COR-L47 (cell line): ENCODE results near the gene MYBPC2.
"Not testable (repeated sequence)": the region's sequence is repeated elsewhere in the genome, so short reads cannot be mapped to it uniquely, and the experiment has no call there.

Experiments used
- DNase-seq: peaks from one replicate; lab custom pipeline; 2025; lab: John Stamatoyannopoulos, UW

Gene MYBPC2

DNA sequence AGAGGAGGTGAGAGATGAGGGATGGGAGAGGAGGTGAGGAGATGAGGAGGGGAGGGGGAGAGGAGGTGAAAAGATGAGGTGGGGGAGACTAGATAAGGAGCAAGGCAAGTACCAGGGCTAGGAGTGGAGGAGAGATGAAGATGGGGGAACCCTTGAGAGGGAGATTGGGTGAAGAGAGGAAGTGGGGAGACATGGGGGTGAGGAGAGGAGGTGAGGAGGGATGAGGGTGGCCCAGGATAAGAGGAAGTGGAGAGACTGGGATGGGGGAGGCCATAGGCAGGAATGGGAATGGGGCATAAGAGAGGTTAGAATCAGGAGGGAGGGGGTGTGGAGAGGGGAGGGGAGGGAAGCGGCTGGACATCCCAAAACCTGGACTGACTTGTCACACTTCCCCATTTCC lies 26.9 kb downstream of the MYBPC2 start:
- DNase-seq = no peak

DNA sequence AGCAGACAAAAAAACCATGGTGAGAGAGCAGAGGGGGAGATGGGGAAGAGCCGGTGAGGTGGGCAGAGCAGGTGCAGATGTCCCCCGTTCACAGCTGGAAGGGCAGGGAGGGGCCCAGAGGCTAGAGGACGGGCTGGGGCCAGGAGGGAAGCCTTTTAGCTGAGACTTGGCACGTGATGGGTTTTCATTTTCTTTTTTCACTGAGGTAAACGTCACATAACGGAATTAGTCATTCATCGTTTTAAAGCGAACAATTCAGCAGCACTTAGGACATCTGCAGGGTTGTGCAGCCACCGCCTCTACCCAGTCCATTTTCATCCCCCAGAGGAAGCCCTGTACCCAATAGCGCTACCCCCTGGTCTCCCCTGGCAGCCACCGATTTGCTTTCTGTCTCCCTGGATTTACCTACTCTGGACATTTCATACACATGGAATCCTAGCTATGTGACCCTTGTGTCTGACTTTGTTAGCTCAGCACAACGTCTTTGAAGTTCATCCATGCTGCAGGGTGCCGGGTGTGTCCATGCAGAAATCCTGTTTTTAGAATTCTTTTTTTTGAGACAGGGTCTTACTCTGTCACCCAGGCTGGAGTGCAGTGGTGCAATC lies 27.6 kb downstream of the MYBPC2 start:
- DNase-seq = no peak

DNA sequence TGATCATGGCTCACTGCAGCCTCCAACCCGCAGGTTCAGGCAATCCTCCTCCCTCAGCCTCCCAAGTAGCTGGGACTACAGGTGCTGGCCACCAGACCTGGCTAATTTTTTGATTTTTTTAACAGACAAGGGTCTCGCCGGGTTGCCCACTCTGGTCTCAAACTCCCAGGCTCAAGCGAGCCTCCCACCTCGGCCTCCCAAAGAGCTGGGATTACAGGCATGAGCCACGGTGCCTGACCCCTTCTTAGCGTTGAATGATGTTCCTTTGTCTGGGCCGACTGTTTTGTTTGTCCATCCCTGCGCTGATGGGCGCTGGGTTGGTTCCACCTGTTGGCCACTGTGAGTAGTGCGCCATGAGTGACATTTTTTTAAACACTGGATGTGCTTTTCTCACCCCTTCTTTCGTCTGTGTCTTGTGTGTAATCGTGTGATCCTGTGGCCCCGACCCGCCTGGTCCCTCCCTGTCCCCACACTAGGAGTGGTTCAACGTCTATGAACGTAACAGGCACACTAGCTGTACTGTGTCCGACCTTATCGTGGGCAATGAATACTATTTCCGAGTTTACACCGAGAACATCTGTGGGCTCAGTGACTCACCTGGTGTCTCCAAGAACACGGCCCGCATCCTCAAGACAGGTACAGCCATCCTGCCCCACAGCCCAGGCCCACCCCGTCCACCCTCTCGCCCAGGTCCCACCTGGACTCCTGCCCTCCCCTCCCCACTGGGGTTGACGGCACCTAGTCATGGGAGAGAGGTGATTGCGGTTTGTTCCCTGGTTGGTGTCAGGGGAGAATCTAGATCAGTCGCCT lies 28.6 kb downstream of the MYBPC2 start:
- peak; percentile 31 for DNase-seq

DNA sequence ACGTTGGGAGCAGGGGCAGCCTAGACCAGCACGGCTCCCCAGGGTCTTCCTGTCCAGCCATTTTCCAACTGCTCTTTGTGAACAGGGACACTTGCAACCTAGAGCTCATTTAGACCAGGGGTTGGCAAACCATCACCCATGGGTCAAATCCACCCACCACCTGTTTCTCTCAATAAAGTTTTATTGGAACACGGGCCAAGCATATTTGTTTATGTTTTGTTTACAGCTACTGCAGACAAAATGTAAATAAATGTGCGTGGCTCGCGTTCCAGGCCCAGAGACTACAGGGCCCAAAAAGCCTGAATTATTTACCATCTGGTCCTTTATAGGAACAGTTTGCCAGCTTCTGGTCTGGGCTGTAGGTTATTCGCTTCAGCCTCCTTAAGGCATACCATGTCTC lies 30.3 kb downstream of the MYBPC2 start:
- DNase-seq = no peak

DNA sequence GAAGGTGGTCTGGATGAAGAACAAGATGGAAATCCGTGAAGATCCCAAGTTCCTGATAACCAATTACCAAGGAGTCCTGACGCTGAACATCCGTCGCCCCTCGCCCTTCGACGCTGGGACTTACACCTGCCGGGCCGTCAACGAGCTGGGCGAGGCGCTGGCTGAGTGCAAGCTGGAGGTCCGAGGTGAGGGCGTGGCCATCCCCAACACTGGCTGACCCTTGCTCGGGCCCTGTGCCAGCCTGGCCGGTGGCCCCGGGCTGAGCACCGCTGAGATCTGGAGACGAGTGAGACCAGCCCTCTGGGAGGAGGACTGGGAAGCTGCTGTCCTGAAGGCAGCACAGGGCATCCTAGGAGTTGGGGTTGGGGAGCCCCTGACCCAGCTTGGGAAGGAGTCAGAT lies 31.7 kb downstream of the MYBPC2 start:
- no peak for DNase-seq

DNA sequence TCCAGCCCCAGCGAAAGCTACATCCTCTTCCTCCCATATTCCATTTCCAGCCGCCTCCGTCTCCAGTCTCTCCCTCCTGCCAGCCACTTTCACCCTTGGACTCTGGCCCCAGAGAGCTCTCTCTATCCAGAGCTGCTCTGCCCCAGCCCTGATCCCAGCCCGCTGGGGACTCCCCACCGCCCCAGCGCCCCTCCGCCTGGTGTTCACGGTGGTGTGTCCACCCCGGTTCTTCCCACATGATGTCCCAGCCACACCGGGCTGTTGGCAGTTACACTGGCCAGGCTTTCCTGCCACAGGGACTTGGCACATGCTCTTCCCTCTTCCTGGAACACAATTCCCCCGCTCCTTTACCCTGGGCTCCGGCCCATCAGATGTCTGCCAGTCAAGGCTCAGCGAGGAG lies 32.3 kb downstream of the MYBPC2 start:
- DNase-seq = no peak

DNA sequence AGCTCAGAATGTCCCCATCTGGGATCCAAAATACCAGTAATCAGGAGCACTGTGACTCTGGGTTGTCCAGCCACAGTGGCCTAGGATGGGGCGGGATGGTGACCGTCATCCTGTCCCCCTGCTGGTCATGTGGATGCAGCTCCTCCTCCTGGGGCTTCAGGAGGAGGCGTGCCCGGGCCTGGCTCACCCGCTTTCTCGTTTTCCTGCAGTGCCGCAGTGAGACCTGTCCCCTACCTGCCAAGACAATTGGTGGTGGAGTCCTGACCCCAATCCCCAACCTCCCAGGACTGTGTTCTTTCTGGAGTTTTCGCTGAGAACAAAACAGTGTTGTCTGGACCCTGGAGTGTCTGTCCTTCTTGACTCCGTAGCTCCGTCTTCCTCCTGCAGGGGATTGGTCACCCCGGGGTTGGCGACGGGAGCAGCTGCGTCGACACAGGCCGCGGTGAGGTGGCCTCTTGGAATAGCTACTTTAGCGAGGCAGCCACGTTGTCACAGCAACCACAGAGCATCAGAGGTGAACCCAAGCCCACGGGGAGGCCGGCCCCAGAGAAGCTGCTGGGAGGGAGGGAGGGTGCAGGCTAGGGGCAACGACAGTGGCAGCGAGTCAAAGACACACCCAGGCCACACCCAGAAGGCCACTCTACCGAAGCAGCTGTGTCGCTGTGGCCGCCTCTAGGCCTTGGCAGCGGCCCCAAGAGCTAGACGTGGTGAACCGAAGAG lies 33.5 kb downstream of the MYBPC2 start:
- DNase-seq = peak; percentile 66

DNA sequence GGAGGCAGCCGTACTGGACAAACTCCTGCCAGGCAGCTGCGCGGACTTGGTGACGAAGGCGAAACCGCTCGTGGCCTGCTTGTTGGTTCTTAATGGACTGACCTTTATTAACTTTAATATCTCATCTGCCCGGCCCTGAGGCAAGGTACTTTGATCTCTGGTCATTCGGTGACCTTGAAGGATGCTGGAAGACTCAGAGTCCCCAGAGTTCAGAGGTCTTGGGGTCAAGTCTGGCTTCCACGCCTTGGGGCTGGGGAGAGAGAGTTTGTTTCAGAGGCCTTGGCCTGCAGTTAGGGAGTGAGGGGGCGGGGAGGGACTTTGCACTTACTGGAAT lies 34.0 kb downstream of the MYBPC2 start:
- DNase-seq = no peak

DNA sequence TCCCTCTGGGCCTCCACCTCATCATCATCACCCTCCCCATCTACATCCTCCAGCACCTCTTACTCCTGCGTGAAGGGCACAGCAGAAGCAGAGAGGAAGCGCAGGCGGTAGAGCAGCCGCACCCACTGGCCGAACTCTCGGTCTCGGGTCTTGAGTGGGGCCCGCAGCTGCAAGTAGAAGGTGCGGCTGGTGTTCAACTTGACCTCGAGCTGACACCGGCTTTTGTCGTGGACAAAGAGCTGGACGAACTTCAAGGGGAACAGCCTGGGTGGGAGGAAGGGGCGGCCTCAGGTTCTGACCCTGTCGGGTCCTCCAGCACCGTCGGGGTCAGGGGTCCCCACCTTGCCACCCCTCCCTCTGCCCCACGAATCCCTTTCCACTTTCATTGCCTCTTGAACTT lies 34.9 kb downstream of the MYBPC2 start:
- no peak for DNase-seq

DNA sequence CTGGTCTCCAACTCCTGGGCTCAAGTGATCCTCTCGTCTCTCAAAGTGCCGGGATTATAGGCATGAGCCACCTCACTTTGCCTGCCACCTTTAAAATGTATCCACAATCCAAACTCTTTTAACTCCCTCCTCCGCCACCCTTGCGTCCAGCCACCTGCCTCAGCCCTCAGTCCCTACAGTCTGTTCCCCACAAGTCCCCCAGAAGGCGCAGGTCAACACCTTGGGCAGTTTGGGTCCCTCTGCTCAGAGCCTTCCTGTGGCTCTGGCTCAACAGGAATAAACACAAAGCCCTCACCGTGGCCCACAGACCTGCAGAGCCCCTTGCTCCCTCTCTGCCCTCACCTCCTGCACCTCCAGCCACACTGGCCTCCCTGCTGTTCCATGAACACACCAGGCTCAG lies 36.1 kb downstream of the MYBPC2 start:
- no peak for DNase-seq

DNA sequence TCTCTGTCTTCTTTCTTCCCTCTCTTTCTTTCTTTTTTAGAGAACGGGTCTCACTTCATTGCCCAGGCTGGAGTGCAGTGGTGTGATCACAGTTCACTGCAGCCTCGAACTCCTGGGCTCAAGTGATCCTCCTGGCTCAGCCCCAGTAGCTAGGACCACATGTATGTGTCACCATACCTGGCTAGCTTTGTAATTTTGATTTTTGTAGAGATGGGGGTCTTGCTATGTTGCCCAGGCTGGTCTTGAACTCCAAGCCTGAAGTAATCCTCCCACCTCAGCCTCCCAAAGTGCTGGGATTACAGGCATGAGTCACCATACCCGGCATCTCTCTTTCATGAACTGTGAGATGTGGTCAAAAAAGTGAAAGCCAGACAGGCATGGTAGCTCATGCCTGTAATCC lies 40.6 kb downstream of the MYBPC2 start:
- DNase-seq = not testable (repeated sequence)

DNA sequence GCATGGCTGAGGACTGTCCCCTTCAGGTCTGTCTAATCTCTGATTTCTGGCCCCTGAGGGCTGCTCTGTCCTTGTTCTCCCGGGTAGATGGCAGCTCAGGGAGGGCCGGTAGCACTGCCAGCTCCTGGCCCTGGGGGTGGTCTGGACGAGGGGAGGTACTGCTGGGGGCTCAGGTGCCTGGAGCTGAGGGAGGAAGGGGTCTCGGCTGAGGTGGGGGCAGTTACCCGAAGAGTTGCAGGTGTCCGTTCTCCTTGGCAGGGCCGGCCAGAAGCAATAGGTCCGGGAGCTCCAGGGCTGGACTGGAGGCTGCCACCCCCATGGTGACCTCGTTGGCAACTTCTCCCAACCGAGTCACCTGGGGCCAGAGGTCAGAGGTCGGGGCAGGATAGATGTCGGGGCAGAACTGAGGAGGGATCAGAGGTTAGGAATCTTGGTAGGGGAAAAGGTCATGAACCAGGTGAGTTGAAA lies 42.4 kb downstream of the MYBPC2 start:
- DNase-seq = no peak

DNA sequence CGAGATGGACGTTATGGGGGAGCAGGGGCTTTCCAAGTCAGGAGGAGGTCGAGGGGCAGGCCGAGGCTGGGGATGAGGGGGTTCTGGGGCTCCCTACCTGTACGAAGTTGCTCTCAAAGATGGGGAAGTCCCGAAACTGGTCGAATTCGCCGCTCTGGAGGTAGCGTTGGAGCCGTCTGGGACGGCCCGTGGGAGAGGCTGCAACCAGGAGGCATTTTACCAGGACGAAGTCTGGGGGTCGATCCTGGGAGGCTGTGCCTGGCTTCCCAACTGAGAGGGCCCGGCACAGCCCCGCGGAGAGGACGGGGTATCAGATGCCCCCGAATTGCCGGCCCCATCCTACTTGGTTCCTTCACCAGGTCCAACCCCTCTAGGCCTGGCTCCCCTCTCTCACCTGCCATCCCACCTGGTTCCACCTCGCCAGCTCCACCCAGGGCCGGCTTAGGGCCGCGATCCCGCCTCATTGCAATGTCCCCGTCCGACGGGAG lies 43.1 kb downstream of the MYBPC2 start:
- no peak for DNase-seq

DNA sequence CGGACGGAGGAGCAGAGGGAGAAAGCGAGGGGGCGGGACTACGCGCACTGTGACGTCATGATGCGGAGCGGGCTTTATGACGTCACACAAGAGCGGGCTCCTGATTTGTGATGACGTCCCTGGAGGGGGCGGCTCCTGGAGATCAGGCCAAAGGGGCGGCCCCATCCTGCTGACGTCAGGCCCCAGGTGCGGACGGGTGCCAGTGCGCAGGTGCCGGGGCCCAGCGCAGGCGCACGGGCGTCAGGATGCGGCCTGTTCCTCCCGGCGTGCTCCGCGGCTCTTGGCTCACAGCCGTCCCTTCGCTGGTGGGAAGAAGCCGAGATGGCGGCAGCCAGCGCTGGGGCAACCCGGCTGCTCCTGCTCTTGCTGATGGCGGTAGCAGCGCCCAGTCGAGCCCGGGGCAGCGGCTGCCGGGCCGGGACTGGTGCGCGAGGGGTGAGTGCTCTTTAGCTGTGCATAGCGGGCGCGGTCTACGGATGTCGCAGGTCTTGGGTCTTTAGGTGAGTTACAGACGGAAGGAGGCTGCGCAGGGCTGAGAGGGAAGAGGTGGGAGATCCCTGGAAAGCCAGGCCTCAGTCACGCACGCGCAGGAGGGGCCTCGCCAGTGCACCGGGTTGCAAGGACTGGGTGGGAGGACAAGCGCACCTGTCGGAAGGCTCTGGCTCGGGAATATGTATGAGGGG lies 43.7 kb downstream of the MYBPC2 start, which contains the start of the genes EMC10 and GARIN5A:
Gene EMC10, plus strand, starts transcription at position 284 of the 683 bp plus-strand sequence. Its CDS starts 38 bp downstream, at position 322.
Gene GARIN5A, minus strand, starts transcription at position 625 of the 683 bp plus-strand sequence. Its CDS starts 460 bp downstream, at position 165.
- DNase-seq = peak; percentile 80

DNA sequence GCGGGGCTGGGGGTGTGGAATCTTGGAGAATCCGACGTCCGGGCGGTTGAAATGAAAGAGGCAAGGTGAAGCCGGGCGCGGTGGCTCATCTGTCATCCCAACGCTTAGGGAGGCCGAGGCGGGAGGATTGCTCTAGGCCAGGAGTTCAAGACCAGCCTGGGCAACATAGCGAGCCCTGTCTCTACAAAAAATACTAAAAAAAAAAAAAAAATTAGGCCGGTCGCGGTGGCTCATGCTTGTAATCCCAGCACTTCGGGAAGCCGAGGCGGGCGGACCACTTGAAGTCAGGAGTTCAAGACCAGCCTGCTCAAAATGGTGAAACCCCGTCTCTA lies 44.2 kb downstream of the MYBPC2 start:
- DNase-seq = no peak

DNA sequence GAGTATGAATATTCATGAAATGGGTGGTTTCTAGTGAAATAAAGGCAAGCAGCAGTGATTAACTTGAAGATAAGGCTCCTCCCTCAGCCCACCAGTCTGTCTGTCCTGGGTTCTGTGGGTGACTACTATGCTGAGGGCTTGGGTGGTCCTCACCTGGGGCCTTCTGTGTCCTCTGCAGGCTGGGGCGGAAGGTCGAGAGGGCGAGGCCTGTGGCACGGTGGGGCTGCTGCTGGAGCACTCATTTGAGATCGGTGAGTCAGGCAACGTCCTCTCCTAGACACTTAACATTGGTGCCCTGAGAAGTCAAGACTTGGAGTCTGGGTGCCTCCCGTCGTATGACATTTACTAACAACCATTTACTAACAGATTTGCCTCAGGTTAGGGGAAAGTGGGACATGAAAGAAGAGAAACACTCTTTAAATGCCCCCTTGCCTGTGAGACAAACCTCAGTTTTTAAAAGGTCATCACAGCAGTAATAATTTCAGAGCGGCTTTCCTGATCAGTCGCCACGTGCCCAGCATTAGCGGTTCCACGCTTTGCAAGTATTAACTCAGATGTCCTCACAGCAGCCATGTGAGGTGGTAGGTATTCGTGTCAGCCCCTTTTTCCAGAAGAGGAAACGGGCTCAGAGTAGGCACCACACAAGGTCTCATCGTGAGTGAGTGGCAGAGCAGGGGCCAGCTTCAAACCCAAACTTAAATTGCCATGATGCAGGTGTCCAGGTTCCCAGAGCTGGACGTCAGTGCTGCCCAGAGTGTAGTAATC lies 45.2 kb downstream of the MYBPC2 start:
- no peak for DNase-seq

DNA sequence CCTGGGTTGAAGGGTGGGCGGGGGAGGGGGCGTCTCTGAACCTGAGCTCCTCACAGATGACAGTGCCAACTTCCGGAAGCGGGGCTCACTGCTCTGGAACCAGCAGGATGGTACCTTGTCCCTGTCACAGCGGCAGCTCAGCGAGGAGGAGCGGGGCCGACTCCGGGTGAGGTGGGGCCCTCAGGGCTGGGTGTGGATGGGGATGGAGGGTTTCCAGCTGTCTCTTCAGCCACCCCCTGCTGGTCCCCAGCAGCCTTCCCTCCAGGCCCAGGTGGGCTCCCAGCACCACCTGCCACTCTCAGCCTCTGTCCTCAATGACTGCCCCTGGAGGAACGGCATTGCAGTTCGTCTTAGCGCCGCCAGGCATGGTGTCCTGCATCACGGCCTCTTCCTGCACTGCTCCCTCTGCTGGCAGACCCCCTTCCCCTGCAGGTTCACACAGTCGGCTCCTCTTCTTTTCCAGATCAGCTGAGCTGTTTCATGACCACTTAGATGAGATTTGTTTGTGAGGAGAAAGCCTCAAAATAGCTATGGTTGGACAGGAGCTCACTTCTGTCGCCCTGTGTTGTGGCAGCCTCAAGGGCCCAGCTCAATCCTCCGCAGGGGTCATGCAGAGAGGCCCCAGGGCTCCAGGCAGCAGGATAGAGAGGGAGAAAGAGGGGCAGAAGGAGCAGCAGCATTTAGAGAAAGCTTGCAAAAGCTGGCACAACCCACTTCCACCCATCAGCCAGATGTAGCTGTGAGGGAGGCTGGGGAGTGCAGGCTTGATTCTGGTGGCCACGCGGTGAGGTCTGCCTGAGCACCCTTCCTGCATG lies 46.4 kb downstream of the MYBPC2 start:
- no peak for DNase-seq

DNA sequence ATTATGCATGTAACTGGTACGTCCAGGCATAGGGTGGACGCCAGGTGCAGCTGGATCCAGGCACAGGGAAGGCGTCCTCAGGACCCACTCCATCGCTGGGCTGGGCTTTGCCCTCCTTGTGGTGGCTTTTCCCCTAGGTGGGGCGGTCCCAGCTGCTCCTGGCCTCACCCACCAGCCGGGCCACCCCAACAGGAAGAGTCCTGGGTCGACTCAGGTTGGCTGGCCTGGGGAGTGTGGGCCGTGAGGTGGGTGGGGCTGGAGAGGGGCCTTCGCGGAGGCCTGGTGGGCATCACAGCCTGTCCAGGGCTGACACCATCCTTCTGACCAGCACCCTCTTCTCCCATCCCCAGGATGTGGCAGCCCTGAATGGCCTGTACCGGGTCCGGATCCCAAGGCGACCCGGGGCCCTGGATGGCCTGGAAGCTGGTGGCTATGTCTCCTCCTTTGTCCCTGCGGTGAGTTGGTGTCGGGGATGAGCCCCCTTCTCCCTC lies 47.1 kb downstream of the MYBPC2 start:
- DNase-seq = no peak

DNA sequence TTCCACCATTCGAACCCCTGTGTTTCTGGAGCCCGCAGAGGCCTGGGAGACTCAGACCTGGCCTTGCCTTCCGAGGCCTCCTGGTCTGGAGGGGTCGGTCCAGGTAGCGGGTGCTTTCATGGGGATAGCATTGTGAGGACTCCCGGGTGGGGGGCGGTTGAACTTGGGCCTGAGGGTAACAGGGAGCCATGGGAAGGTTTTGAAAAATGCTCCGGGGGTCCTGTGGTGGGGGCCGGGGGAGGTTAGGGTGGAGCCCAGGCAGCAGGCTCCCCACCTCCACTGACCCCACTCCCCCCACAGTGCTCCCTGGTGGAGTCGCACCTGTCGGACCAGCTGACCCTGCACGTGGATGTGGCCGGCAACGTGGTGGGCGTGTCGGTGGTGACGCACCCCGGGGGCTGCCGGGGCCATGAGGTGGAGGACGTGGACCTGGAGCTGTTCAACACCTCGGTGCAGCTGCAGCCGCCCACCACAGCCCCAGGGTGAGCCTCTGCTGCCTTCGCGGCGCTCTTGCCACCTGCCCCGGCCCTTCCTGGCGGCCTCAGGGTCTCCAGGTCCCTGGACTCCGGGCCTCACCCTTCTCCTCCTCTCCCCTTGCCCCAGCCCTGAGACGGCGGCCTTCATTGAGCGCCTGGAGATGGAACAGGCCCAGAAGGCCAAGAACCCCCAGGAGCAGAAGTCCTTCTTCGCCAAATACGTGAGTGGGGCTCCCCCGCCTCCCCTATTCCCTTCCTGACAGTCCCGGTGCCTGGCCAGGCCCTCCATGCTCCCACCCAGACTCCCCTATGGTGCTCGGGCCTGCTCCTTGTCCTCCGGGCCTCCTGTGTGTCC lies 47.8 kb downstream of the MYBPC2 start:
- DNase-seq = no peak
